GM18519 (cell line): ENCODE data around the gene SPATS2.
"Not testable (repeated sequence)": the region's sequence is repeated elsewhere in the genome, so short reads cannot be mapped to it uniquely, and the experiment has no call there.

ENCODE experiments used
- ATAC-seq: cut with Tn5 transposase; IDR thresholded peaks from one replicate; pipeline ENCODE4 v1.9.1; 2021; ENCODE audit warnings: mild to moderate bottlenecking, moderate library complexity; ENCODE audit not compliant: unreplicated experiment, low FRiP score

SPATS2 gene

GRCh38 chr12:49403971-49404450 lies 36.7 kb downstream of the SPATS2 start:
- no peak for ATAC-seq

- ATAC-seq: no peak
Measured at GRCh38 chr12:49404956-49405355, 37.7 kb downstream of the SPATS2 start.

DNA sequence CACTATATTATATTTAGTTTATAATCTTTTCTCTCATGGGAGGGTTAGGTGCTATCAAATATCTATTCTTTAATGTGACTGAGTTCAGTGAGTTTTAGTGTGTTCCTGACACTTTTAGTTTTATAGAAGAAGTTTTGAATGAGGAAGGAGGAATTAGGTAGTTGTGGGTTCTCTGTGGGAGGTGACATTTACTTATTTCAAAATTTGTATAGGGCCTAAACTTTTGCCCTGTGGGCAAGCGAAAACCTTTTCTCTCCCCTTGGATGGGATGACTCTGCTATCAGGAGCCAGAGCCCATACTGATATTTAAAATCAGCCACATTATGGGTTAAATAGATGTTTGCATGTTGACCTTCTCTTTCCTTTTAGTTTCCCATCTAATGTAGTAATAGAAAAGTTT lies 43.6 kb downstream of the SPATS2 start:
- no peak for ATAC-seq

- no peak for ATAC-seq
Measured at GRCh38 chr12:49413010-49413409, 45.7 kb downstream of the SPATS2 start.

DNA sequence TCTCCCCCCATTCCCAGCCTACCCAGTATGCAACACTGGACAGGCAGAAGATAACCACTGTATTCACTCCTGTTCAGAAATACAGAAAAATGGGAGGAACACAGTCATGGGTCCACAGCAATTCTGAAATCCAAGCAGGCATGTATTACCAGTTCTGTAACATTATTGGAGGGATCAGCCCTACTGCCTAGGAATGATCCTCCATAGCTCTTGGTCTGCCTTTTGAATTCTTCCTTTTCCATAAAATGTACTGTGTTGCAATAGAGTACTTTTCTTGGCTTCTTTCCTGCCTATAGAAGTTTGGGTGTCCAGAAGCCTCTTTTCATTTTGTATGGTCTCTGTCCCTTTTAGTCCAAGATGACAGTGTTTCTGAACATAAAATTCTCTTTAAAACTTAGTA lies 46.5 kb downstream of the SPATS2 start:
- ATAC-seq: no peak

- ATAC-seq: no peak
Measured at GRCh38 chr12:49414364-49414763, 47.1 kb downstream of the SPATS2 start.

DNA sequence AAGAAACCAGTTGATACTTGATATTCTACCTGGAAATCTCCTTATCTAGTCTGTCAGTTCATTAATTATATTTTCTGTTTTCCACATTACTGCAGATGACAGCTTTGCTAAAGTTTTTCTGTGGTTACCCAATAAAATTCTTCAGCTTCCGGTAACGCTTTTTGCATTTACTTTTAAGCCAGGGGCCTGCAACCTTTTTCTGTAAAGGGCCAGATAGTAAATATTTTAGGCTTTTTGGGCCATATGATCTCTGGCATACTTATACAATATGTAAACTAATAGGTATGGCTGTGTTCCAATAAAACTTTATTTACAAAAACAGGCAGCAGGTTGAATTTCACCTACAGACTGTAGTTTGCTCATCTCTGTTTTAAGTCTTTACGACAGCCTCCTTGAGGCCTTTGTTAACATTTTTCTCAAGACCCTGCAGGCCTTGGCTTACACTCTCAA lies 48.3 kb downstream of the SPATS2 start:
- ATAC-seq: no peak

GRCh38 chr12:49416892-49417291 lies 49.6 kb downstream of the SPATS2 start:
- no peak for ATAC-seq

DNA sequence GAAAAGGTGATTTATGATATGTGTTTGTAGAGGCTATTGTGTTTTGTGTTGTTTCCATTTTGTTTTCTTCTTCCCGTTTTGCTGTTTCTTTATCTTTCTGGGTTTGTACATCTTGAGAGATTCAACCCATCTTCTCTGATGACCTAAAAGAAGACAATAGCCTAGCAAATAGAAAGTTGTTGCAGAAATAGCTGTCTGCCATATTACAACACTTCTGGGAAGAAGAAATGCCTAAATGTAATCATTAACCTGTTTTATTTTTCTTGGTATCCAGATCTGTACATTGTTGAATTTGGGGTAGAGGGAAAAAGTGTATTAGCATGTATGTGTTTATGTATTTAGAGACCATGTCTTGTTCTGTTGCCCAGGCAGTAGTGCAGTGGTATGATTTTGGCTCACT lies 50.3 kb downstream of the SPATS2 start:
- ATAC-seq: no peak

DNA sequence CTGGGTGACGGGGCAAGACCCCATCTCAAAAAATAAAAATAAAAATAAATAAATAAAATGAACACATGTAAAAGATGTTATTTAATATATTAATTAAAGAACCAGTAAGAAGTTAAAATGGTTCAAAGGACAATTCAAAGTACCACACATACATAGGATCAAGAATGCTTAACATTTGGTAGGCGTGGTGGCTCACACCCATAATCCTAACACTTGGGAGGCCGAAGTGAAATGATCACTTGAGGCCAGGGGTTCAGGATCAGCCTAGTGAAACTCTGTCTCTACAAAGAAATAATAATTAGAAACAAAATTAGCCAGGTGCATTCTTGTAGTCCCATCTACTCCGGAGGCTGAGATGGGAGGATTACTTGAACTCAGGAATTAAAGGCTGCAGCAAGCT lies 53.3 kb downstream of the SPATS2 start:
- ATAC-seq: no peak

DNA sequence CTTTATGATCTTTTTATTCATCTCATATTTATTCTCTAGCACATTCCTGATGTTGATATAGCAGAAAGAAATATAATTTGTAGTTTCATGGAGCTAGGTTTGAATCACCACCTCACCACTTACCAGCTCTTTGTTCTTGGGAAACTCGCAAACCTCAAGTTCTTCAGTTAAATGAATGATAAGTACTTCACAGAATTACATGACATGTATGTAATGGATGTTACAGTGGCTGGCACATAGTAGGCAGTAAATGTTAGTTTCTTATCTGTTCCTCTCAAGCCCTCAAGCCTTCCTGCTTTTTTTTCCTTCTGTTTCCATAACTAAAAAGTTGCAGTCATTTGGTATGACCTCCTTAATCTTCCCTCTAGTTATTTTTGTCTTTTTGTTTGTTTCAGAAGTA lies 54.9 kb downstream of the SPATS2 start:
- no peak for ATAC-seq

GRCh38 chr12:49428793-49429192 lies 61.5 kb downstream of the SPATS2 start:
- ATAC-seq: no peak

GRCh38 chr12:49432616-49433015 lies 65.4 kb downstream of the SPATS2 start:
- ATAC-seq: no peak

GRCh38 chr12:49436799-49437198 lies 69.5 kb downstream of the SPATS2 start:
- ATAC-seq: not testable (repeated sequence)

DNA sequence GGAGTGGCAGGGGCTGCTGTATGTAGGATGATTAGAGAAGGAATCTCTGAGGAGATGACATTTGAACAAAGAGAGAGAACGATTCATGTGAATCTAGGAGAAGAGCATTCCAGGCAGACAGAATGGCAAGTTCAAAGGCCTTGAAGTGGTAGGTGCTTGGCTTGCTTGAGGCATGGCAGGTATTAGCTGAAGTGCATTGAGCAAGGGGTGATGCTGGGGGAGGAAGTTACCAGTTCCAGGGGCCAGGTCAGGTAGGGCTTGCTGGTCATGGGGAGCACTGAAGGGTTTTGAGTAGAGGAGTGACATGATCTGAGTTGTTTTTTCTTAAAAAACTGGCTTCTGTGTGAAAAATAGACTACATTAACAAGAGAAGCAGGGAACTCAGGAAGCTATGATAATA lies 71.8 kb downstream of the SPATS2 start:
- no peak for ATAC-seq

- no peak for ATAC-seq
Measured at GRCh38 chr12:49440035-49440434, 72.8 kb downstream of the SPATS2 start.

DNA sequence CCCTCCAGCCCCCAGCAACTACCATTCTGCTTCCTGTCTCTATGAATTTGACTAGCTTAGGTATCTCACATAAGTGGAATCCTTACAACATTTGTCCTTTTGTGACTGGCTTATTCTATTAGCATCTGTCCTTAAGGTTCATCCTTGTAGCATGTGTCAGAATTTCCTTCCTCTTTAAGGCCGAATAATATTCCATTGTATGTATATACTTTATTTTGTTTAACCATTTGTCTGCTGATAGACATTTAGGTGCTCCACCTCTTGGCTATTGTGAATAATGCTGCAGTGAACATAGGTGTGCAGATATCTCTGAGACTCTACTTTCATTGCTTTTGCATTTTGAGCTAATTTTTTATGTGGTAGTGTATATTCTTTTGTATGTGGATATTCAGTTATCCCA lies 75.7 kb downstream of the SPATS2 start:
- ATAC-seq: no peak

- no peak for ATAC-seq
Measured at GRCh38 chr12:49446571-49446970, 79.3 kb downstream of the SPATS2 start.

- ATAC-seq: no peak
Measured at GRCh38 chr12:49448858-49449257, 81.6 kb downstream of the SPATS2 start.

DNA sequence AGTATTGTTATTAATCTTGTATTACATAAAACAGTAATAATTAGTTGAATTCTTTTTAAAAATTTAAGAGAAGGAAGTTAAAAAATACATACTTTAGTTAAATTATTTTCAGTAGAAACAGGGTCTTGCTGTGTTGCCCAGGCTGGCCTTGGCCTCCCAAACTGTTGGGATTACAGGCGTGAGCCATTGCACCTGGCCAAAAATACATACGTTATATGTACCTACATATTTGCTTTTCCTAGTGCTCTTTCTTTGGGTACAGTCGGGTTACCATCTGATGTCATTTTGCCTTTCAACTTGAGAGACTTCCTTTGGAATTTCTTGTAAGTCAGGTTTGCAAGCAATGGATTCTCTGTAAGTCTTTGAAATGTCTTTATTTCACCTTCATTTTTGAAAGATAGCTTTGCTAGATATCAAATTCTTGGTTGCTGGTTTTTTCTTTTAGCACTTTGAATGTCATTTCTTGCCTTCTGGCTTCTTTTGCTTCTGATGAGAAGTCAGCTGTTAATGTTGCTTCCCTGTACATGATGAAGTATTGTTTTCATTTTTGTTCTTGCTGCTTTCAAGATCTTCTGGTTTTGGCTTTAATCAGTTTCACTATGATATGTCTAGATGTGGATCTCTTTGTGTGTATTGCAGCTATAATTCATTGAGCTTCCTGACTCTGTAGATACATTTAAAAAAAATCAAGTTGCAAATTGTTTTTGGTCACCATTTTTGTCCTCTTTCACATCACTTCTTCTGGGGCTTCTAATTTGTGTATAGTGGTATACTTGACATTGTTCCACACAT lies 84.4 kb downstream of the SPATS2 start:
- ATAC-seq: peak; percentile 54

DNA sequence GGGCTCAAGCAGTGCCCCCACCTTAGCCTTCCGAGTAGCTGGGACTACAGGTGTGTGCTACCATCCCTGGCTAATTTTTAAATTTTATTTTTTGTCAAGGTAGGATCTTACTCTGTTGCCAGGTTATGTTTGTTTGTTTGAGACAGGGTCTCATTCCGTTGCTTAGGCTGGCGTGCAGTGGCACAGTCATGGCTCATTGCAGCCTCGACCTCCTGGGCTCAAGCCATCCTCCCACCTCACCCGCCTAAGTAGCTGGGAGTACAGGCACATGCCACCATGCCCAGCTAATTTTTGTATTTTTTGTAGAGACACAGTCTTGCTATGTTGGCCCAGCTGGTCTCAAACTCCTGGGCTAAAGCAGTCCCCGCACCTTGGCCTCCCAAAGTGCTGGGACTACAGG lies 88.2 kb downstream of the SPATS2 start:
- no peak for ATAC-seq

DNA sequence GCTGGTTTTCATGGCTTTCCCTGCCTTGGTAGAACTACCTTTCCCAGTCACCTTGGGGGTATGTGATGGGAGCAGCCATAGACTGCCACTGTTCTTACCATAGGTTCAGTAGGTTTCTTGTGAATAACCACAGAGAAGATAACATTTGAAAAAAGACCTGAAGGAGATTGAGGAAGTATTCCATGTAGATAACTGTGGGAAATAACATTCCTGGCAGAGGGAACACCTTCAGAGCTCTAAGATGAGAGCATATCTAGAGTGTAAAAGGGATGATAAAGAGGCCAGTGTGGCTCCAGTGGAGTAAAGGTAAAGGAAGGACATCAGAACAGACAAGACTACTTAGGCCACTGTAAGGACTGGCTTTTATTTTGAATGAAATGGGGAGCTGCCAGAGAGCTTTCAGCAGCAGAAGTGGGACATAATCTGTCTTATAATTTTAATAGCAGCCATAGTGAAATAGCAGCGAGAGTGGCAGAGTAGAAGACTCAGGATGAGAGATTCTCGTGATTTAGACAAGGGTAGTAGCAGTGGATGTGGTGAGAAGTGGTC lies 88.9 kb downstream of the SPATS2 start:
- no peak for ATAC-seq
